Measurements from ENCODE around the gene MYORG. TPM values are rescaled to one million over a fixed set of nuclear protein-coding genes. Genes with fewer than 3 reads are reported as not detected.
"Not testable (repeated sequence)": the region's sequence is repeated elsewhere in the genome, so short reads cannot be mapped to it uniquely, and the experiment has no call there.

MYORG gene
- polyA plus RNA-seq, 4 donors = 9.7 to 83.0 (median 13.7) TPM

DNA sequence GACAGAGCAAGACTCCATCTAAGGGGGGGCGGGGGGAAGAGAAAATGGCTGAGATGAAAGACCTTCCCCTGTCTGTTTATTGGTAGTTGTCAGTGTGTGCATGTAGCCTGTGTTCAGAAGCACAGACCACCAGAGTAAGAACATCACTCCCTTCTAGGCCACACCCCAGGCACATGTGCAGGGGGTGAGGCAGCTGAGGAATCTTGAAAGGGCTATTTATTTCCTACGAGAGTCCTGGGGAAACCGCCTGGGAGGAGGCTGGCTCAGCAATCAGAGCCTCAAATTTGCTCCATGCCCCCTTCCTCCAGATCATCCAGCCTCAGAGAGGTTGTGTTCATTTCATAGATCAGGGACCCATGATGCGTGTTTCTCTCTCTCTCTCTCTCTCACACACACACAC, 7.1 kb downstream of the MYORG start:
- peaks cover 0 to 18% (median 0%) of the 10 kb centered on the region in 3 donors for H3K27me3 ChIP-seq (ENCODE audit: control insufficient read depth in 3 of 3, insufficient read depth in 3 of 3, low read length in 3 of 3)
- no peak for FAIRE-seq
- WGBS, 3 donors = 91 to 94% (median 92%) methylated on average over 4 of the region's 4 CpGs
- DNase-seq = no peak
- peaks cover 0 to 24% (median 2%) of the 10 kb centered on the region in 3 donors for H3K4me1 ChIP-seq (ENCODE audit: control insufficient read depth in 3 of 3, insufficient read depth in 2 of 3, low read depth in 1 of 3, low read length in 2 of 3)
- peaks cover 0 to 32% of the 10 kb centered on the region in 2 donors for H3K9me3 ChIP-seq (ENCODE audit: control insufficient read depth in 2 of 2, insufficient read depth in 1 of 2, low read depth in 1 of 2, low read length in 1 of 2)
- H3K4me3 ChIP-seq (ENCODE audit: low read depth in 1 of 3, low read length in 3 of 3) = no peak overlapping the region
- H3K36me3 ChIP-seq (ENCODE audit: control insufficient read depth in 3 of 3, insufficient read depth in 2 of 3, low read depth in 1 of 3, low read length in 3 of 3) = peaks cover 3 to 70% (median 25%) of the 10 kb centered on the region in 3 donors
- H3K27ac ChIP-seq (ENCODE audit: low read depth in 1 of 3, low read length in 2 of 3) = no peak overlapping the region

DNA sequence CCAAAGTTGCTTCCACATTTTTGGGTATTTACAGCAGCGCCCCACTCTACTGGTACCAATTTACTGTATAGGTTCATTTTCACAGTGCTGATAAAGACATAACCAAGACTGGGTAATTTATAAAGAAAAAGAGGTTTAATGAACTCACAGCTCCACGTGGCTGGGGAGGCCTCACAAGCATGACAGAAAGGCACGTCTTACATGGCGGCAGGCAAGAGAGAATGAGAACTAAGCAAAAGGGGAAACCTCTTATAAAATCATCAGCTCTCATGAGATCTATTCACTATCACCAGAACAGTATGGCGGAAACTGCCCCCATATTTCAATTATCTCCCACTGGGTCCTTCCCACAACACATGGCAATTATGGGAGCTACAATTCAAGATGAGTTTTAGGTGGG, 7.9 kb downstream of the MYORG start:
- peaks cover 0 to 32% of the 10 kb centered on the region in 2 donors for H3K9me3 ChIP-seq (ENCODE audit: control insufficient read depth in 2 of 2, insufficient read depth in 1 of 2, low read depth in 1 of 2, low read length in 1 of 2)
- not testable (repeated sequence) for H3K27ac ChIP-seq (ENCODE audit: low read depth in 1 of 3, low read length in 2 of 3); FAIRE-seq; H3K4me3 ChIP-seq (ENCODE audit: low read depth in 1 of 3, low read length in 3 of 3); DNase-seq
- H3K27me3 ChIP-seq (ENCODE audit: control insufficient read depth in 3 of 3, insufficient read depth in 3 of 3, low read length in 3 of 3) = peaks cover 0 to 18% (median 0%) of the 10 kb centered on the region in 3 donors
- H3K36me3 ChIP-seq (ENCODE audit: control insufficient read depth in 3 of 3, insufficient read depth in 2 of 3, low read depth in 1 of 3, low read length in 3 of 3) = peaks cover 3 to 70% (median 25%) of the 10 kb centered on the region in 3 donors
- H3K4me1 ChIP-seq (ENCODE audit: control insufficient read depth in 3 of 3, insufficient read depth in 2 of 3, low read depth in 1 of 3, low read length in 2 of 3) = peaks cover 0 to 24% (median 2%) of the 10 kb centered on the region in 3 donors
- 95 to 96% (median 95%) methylated on average over 5 of the region's 5 CpGs for WGBS, 3 donors

GRCh38 chr9:34367751-34368410, 8.8 kb downstream of the MYORG start:
- not testable (repeated sequence) for H3K27ac ChIP-seq (ENCODE audit: low read depth in 1 of 3, low read length in 2 of 3); DNase-seq; H3K4me3 ChIP-seq (ENCODE audit: low read depth in 1 of 3, low read length in 3 of 3); FAIRE-seq
- H3K36me3 ChIP-seq (ENCODE audit: control insufficient read depth in 3 of 3, insufficient read depth in 2 of 3, low read depth in 1 of 3, low read length in 3 of 3) = peaks cover 3 to 61% (median 25%) of the 10 kb centered on the region in 3 donors
- H3K9me3 ChIP-seq (ENCODE audit: control insufficient read depth in 2 of 2, insufficient read depth in 1 of 2, low read depth in 1 of 2, low read length in 1 of 2) = peaks cover 0 to 32% of the 10 kb centered on the region in 2 donors
- H3K4me1 ChIP-seq (ENCODE audit: control insufficient read depth in 3 of 3, insufficient read depth in 2 of 3, low read depth in 1 of 3, low read length in 2 of 3) = peaks cover 0 to 34% (median 2%) of the 10 kb centered on the region in 3 donors
- 92 to 98% (median 92%) methylated on average over 3 of the region's 3 CpGs for WGBS, 3 donors
- H3K27me3 ChIP-seq (ENCODE audit: control insufficient read depth in 3 of 3, insufficient read depth in 3 of 3, low read length in 3 of 3) = peaks cover 0 to 18% (median 0%) of the 10 kb centered on the region in 3 donors

DNA sequence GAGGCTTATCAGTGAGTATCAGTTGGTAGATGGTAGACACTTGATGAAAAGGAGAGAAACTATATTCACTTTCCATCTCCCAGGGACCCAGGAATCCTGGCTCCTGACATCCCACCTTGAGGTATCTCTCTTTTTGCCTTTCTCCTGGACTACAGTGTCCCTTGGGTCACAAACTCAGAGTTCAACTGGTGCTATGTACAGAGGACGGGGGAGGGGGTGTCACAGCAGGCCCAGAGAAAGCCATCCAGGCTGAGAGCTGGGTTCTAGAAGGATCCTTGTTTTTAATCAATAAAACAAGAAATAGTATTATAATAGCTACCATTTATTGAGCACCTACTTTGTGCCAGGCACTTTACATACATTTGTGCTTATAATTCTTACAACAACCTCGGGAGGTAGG, 10.3 kb downstream of the MYORG start:
- Histone ChIP-seq H3K27ac (ENCODE audit: low read depth in 1 of 3, low read length in 2 of 3) (no peak overlapping the region), H3K4me1 (ENCODE audit: control insufficient read depth in 3 of 3, insufficient read depth in 2 of 3, low read depth in 1 of 3, low read length in 2 of 3) (peaks cover 0 to 40% (median 2%) of the 10 kb centered on the region in 3 donors), H3K27me3 (ENCODE audit: control insufficient read depth in 3 of 3, insufficient read depth in 3 of 3, low read length in 3 of 3) (peaks cover 0 to 9% (median 0%) of the 10 kb centered on the region in 3 donors), H3K9me3 (ENCODE audit: control insufficient read depth in 2 of 2, insufficient read depth in 1 of 2, low read depth in 1 of 2, low read length in 1 of 2) (peaks cover 0 to 19% of the 10 kb centered on the region in 2 donors), H3K4me3 (ENCODE audit: low read depth in 1 of 3, low read length in 3 of 3) (no peak overlapping the region), H3K36me3 (ENCODE audit: control insufficient read depth in 3 of 3, insufficient read depth in 2 of 3, low read depth in 1 of 3, low read length in 3 of 3) (peaks cover 3 to 46% (median 18%) of the 10 kb centered on the region in 3 donors)
- 87 to 91% (median 89%) methylated on average over 2 of the region's 2 CpGs for WGBS, 3 donors
- FAIRE-seq (no peak), DNase-seq (no peak)

- H3K36me3 ChIP-seq (ENCODE audit: control insufficient read depth in 3 of 3, insufficient read depth in 2 of 3, low read depth in 1 of 3, low read length in 3 of 3) = peaks cover 0 to 35% (median 13%) of the 10 kb centered on the region in 3 donors
- H3K27me3 ChIP-seq (ENCODE audit: control insufficient read depth in 3 of 3, insufficient read depth in 3 of 3, low read length in 3 of 3) = peaks cover 0 to 2% (median 0%) of the 10 kb centered on the region in 3 donors
- peaks cover 0 to 14% of the 10 kb centered on the region in 2 donors for H3K9me3 ChIP-seq (ENCODE audit: control insufficient read depth in 2 of 2, insufficient read depth in 1 of 2, low read depth in 1 of 2, low read length in 1 of 2)
- WGBS, 3 donors = 51 to 73% (median 65%) methylated on average over 2 of the region's 2 CpGs
- FAIRE-seq = no peak
- H3K27ac ChIP-seq (ENCODE audit: low read depth in 1 of 3, low read length in 2 of 3) = no peak overlapping the region
- DNase-seq = no peak
- H3K4me3 ChIP-seq (ENCODE audit: low read depth in 1 of 3, low read length in 3 of 3) = no peak overlapping the region
- peaks cover 0 to 35% (median 2%) of the 10 kb centered on the region in 3 donors for H3K4me1 ChIP-seq (ENCODE audit: control insufficient read depth in 3 of 3, insufficient read depth in 2 of 3, low read depth in 1 of 3, low read length in 2 of 3)
Observed at GRCh38 chr9:34365282-34365681, 11.4 kb downstream of the MYORG start.

DNA sequence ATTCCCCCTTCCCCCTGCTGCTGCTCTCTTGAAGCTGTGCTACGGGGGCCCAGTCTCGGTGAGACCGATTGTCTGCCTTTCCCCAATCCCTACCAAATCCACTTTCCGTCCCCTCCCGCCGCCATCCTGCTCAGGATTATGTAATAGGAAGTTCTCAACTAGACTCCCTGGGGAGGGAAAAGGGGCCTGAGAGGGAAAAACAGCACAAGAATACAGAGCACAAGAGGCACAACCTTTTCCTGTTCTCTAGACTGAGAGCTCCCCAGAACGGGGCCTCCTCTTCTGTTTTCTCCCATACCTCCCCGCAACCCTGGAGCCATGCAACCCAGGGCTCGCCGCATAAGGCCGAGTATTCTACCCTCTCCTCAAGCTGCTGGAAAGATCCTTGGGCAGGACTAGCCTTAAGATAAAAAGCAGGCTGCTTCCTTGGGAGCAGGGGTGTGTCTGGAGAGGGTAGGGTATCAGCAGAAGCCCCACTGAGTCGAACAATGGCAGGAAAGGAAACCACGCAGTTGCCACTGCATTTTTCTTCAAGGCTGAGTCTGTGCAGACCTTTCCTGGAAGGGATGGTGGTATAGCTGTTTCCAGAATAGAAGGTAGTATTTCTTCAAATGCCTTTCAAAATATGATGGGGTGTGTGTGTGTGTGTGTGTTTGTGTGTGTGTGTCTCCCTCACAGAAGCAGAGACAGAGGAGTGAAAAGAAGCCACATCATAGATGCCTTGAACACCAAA, 12.9 kb downstream of the MYORG start:
- Histone ChIP-seq H3K4me1 (ENCODE audit: control insufficient read depth in 3 of 3, insufficient read depth in 2 of 3, low read depth in 1 of 3, low read length in 2 of 3) (peaks cover 0 to 25% (median 0%) of the 10 kb centered on the region in 3 donors), H3K27me3 (ENCODE audit: control insufficient read depth in 3 of 3, insufficient read depth in 3 of 3, low read length in 3 of 3) (no peaks in the 10 kb centered on the region), H3K27ac (ENCODE audit: low read depth in 1 of 3, low read length in 2 of 3) (peak overlapping the region in 1 of 3 donors; percentile 25), H3K36me3 (ENCODE audit: control insufficient read depth in 3 of 3, insufficient read depth in 2 of 3, low read depth in 1 of 3, low read length in 3 of 3) (peaks cover 0 to 20% (median 5%) of the 10 kb centered on the region in 3 donors), H3K9me3 (ENCODE audit: control insufficient read depth in 2 of 2, insufficient read depth in 1 of 2, low read depth in 1 of 2, low read length in 1 of 2) (peaks cover 0 to 9% of the 10 kb centered on the region in 2 donors), H3K4me3 (ENCODE audit: low read depth in 1 of 3, low read length in 3 of 3) (no peak overlapping the region)
- 60 to 85% (median 73%) methylated on average over 13 of the region's 13 CpGs for WGBS, 3 donors
- FAIRE-seq (no peak), DNase-seq (no peak)

GRCh38 chr9:34362614-34363214, 14.0 kb downstream of the MYORG start:
- WGBS, 3 donors = 72 to 90% (median 74%) methylated on average over 4 of the region's 4 CpGs

GRCh38 chr9:34352957-34353356, 23.7 kb downstream of the MYORG start:
- not testable (repeated sequence) for H3K27me3 ChIP-seq (ENCODE audit: control insufficient read depth in 3 of 3, insufficient read depth in 3 of 3, low read length in 3 of 3); DNase-seq; H3K4me1 ChIP-seq (ENCODE audit: control insufficient read depth in 3 of 3, insufficient read depth in 2 of 3, low read depth in 1 of 3, low read length in 2 of 3); H3K9me3 ChIP-seq (ENCODE audit: control insufficient read depth in 2 of 2, insufficient read depth in 1 of 2, low read depth in 1 of 2, low read length in 1 of 2); H3K36me3 ChIP-seq (ENCODE audit: control insufficient read depth in 3 of 3, insufficient read depth in 2 of 3, low read depth in 1 of 3, low read length in 3 of 3); FAIRE-seq; H3K4me3 ChIP-seq (ENCODE audit: low read depth in 1 of 3, low read length in 3 of 3)
- 65 to 87% (median 75%) methylated on average over 1 of the region's 1 CpG for WGBS, 3 donors
- H3K27ac ChIP-seq (ENCODE audit: low read depth in 1 of 3, low read length in 2 of 3) = peak overlapping the region in 1 of 3 donors; percentile 81

More at GRCh38 chr9:34362614-34363214, 14.0 kb downstream of the MYORG start:
- Histone ChIP-seq H3K27ac (ENCODE audit: low read depth in 1 of 3, low read length in 2 of 3) (peak overlapping the region in 1 of 3 donors; percentile 2), H3K4me1 (ENCODE audit: control insufficient read depth in 3 of 3, insufficient read depth in 2 of 3, low read depth in 1 of 3, low read length in 2 of 3) (peaks cover 0 to 25% (median 0%) of the 10 kb centered on the region in 3 donors), H3K27me3 (ENCODE audit: control insufficient read depth in 3 of 3, insufficient read depth in 3 of 3, low read length in 3 of 3) (no peaks in the 10 kb centered on the region), H3K4me3 (ENCODE audit: low read depth in 1 of 3, low read length in 3 of 3) (no peak overlapping the region), H3K36me3 (ENCODE audit: control insufficient read depth in 3 of 3, insufficient read depth in 2 of 3, low read depth in 1 of 3, low read length in 3 of 3) (peaks cover 0 to 15% (median 5%) of the 10 kb centered on the region in 3 donors), H3K9me3 (ENCODE audit: control insufficient read depth in 2 of 2, insufficient read depth in 1 of 2, low read depth in 1 of 2, low read length in 1 of 2) (peaks cover 0 to 4% of the 10 kb centered on the region in 2 donors)
- peak in 1 of 2 donors; percentile 57 for DNase-seq
- FAIRE-seq = no peak

All from small intestine (tissue), 7 donors.